Bone marrow (tissue), 2 donors: ENCODE measurements around the gene CIAO2A.

Source experiments
- DNase-seq, 2 donors: peaks; one replicate each; lab custom pipeline; 2025; lab: John Stamatoyannopoulos, UW

CIAO2A gene

DNA sequence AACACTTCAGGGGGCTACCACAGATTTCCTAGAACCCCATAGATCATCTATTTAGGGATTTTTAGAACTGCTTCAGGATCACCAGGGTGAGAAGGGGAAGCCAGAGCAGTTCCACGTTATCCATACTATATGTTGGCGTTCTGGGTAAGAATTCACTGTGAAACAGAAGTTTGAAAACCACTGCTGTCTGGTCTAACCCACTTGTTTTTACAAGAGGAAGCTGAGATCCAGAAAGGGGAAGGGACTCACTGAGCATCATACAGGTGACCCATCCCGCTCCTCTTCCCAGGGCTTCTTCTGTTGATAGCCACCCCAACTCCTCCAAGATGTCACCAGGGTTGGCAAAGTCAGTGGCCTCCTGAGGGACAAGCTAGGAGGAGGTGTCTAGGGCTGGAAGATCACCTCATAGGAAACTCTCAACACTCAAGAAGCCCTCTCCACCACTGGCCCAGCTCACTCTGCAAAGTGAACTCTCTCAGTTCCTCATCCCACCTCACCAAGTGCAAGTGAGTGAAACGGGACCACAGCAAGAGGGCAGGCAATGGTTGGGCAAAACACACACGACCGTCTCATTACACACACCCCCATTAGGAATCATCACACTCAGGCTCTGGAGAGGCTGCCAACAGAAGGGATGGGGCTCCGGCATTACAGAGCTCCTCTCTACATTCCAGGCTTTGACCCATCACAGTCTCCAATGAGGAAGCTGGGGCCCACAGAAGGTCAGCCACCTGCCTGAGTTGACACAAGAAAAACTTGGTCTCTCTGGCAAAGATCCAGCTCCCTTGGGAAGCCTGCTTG is 49.1 kb downstream of the CIAO2A start:
- no peak for DNase-seq

DNA sequence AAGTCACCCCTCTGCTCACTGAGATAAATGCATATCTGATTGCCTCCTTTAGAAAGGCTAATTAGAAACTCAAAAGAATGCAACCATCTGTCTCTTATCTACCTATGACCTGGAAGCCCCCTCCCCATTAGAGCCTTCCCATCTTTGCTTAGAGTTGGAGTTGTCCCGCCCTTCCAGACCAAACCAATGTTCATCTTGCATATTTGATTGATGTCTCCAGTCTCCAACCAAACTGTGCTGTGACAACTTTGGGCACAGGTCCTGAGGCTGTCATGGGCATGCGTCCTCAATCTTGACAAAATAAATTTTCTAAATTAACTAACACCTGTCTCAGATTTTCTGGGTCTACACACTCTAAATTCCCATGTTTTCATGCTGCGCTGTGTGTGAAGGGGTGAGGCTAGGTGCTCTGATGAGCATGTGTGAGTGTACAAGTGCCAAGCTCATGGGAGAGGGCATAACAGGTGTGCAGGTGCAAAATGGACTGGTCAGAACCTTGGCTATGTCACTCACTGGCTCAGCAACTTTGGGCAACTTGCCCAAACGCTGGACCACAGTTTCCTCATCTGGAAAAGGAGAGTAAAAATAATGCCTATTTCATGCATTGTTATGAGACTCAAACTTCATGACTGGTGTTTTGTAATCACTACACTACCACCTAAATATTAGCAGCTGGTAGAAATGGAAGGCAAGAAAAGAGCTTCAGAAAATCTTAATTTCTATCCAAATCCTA is 54.6 kb downstream of the CIAO2A start:
- no peak for DNase-seq

DNA sequence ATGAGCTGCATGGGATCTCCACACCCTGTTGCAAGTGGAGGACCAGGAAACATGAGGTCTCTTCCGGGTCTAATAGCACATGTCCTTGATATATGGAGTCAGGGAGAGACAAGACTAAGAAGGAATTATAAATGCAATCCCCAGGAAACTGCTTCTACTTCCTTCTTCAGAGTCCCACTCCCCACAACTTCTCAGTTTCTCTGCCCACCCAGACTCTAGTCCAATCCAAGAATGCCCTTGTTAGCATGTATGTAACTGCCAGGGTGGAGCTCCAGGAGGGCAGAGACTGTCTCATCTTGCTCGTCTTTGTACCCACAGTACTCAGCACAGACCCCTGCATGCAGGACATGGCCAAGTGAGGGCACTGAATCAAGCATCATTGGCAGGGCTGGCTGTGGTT is 55.7 kb downstream of the CIAO2A start:
- no peak for DNase-seq

DNA sequence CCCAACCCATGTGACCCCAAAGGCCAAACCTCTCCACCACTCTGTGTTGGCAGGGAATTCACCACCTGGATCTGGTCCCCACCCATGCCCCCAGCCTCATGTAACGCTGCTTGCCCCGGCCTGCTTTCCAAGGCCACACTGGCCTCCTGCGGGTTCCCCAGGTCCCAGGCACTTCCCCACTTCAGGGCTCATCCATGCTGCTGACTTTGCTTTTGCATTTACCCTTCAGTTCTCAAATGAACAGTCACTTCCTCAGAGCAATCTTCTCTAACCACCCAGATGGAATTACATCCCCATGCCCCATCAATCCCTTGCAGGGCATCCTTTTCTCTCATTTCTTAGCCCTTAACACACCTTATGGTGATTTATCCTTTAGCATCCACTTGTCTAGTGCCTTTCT is 56.5 kb downstream of the CIAO2A start:
- no peak for DNase-seq

DNA sequence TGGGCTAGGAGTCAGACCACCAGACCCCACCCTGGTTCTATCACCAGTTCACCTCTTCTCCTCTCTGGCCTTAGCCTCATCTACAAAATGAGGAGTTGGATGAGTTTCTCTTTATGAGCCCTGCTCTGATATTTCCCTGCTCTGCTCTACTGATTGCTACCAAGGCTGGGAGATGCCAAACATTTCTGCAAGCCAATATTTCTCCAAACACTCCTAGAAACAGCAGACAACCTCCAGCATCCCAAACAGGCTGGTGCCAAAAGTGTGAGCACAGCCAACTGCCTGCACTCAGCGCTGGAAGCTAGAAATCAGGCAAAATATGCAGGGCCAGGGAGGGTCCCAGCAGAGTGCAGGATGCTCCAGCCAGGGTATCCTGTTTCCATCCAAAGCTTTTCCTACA is 58.1 kb downstream of the CIAO2A start:
- DNase-seq, result no peak

DNA sequence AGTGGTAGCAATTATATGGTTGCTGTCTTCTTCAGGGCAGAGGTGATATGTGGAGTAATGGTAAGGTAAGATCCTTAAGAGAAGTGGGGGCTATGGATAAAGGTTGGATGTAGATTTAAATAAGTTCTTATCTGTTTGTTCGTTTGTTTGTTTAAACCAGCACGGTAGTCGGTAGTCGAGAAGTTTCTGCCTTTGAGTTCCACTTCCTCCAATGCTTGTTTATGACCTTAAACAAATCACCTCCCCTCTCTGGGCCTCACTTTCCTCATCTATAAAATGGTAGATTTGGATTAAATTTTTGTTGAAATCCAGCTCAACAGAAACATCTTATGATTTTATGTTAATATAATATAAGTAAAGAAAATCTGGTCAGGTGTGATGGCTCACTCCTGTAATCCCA is 59.1 kb downstream of the CIAO2A start:
- no peak for DNase-seq

DNA sequence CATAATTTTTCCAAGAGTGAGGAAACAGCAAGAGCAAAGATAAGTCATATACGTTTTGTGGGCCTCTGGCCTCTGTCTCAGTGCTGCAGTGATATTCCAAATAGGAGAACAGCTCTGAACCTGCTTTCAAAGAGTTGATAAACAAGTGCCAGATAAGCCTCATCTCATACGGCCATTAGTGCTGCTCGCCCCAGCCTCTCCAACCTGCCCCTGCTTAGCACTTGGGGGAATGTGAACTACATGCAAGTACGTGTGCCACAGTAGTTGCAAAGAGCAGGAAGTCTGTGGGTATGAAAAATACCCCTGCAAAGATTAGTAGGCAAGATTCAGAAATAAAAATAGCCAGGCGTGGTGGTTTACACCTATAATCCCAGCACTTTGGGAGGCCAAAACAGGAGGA is 61.3 kb downstream of the CIAO2A start:
- no peak for DNase-seq

DNA sequence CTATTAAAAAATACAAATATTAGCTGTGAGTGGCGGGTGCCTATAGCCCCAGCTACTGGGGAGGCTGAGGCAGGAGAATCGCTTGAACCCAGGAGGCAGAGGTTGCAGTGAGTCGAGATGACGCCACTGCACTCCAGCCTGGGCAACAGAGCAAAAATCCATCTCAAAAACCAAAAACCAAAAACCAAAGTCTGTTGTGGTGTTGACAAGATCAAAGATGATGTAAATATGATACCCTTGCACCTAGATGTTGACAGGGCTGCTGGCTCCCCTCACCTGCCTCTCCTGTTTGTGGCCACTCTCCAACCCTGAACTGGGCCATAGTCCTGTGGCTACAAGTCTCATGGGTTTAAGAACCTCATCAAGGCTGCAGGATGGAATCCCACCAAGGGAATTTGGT is 63.5 kb downstream of the CIAO2A start:
- DNase-seq, result no peak

DNA sequence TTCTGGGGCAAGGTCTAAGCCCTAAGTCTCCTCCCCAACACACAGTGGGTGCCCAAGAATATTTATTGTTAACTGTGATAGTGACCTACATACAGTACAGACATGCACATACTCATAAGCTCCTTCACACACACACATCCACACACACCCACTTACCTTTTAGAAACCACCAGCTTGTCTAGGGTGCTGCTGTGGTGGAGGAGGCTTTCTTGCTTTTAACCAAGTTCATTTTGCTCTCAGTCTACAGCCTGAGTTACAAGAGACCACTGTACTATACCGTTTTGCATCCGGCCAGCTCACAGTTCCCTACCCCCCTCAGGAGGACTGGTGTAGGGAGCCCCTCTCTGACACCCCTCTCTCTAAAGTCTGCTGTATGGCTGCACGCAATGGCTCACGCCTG is 64.0 kb downstream of the CIAO2A start:
- no peak for DNase-seq

DNA sequence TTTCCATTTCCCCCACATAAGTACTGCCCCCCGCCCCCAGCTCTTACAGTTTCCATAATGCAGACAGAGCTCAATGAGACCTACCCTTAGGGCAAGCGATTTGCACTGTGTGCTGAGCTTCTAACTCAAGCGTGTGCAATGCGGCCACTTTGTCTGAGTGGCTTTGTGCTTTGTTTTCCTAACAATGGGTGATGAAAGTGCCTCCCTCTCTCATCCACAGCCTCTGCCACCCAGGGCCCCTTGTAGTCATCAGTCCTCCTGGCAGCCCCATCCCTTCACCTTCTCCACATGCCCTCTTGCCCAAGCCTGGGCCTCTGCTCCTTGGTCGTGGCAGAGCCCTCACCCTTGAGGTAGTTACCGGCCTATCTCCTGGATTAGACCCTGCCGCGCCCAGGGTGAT is 64.5 kb downstream of the CIAO2A start:
- DNase-seq, result no peak

DNA sequence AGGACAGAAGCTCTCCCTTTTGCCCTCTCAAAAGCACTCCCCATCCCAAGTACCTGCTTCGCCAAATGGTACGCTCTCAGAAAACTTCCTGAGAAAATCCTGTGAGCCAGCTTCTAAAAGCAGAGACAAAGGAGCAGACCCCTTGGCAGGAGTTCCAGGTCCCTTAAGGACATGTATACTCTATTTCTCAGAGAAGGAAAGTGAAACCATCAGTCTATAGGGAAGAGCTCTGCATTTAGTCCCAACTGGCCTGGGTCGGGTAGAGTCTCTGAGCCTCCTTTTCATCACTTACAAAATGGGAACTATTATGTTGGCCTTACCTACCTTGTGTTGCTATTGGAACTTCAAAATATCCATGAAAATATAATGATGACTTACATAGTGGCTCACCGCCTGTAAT is 67.0 kb downstream of the CIAO2A start:
- DNase-seq, result no peak

DNA sequence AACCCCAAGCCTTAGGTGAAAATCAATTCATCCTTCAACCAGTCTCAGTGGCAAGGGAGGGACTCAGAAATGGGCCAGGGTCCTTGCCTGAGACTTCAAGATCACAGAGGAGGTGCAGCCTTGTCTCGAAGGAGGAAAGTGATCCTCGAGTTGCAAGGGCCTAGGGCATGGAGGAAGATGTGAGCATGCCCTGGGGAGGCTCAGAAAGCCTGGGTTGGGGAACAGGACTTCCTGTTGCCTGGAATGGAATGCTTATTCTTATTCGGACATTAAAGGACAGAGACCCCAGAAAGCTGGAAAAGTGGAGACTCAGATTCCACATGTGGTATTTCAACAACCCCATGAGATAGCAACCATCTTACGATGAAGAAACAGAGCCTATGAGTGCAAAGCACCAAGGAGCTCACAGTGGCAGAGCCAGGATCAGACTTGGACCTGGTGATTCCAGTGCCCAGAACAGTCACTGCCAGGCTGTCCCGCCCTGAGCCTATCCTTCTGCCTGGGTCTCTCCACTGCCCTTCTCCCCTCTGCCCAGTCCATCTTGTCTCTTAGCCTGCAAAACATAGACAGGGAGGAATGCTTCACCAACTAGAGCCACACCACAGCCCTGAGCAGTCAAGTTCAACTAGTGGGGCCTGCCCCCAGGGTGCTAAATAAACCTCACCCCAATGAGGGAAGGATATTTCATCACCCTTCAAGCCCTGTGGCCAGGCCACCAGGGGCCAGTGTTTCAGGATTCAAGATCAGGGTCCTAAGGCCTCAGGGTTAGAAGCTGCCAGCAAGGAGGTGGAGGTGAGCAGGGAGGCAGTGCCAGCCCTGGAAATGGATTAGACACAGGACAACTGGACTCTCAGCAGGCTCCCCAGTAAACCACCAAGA is 69.2 kb downstream of the CIAO2A start:
- DNase-seq, result no peak

DNA sequence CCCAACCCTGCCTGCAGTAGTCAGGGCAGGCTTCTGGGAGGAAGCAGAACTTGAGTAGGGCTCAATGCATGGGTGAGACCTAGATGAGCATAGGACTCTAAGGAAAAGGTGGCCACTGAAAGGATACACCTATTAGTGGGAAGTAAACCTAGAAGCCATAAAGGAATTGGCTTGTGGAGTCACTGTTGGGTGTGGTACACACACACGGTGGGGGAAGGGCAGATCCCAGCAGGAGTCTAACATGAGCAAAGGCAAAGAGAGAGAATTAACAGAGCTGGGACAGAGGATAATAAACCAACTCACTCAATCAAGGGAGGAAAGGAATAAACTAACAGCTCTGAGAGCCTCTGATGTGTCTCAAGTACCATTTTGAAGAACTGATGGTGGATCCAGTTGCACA is 70.4 kb downstream of the CIAO2A start:
- no peak for DNase-seq

DNA sequence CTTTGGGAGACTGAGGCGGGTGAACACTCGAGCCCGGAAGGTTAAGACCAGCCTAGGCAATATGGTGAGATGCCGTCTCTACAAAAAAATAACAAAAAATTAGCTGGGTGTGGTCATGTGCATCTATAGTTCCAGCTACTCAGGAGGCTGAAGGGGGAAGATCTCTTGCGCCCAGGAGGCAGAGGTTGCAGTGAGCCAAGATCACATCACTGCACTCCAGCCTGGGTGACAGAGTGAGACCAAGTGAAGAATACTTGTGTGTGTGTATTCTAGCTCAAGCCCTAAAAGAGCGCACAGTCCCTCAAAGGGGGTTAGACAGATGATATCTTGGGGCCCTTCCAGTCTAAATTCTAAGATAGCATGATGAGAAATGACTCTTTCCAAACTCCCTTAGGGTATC is 71.1 kb downstream of the CIAO2A start:
- no peak for DNase-seq
